VCaP (cell line): Measurements from ENCODE around the gene IQCM.

Experiments
- H3K27ac ChIP-seq: fragments of 450-650 bp; 2 replicates; pipeline ENCODE4 v1.5.1; 2017
- TF ChIP-seq, protein P1 (sequence below): fragments of 450-650 bp; conservative IDR thresholded peaks from 2 replicates; pipeline ENCODE4 v1.5.1; 2017; ENCODE audit warnings: mild to moderate bottlenecking, moderate library complexity

IQCM gene

DNA sequence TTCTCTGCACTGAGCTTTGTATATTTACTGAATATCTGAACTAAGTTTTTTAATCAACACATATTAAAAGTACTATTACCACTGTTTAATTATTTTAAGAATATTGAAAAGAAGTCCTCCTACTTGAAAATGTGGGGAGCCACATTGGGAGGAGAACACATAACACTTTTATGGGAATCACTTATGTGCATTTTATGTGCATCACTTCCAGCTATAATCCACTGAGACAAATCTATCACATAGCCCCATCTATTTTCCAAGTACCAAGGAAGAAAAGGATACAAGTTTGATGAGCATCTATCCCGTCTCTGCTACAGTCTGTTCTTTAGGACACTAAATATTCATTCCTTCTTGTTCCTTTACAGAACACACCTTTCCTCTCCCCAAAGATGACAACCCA, 87.2 kb downstream of the IQCM start:
- TF ChIP-seq, protein P1, sequence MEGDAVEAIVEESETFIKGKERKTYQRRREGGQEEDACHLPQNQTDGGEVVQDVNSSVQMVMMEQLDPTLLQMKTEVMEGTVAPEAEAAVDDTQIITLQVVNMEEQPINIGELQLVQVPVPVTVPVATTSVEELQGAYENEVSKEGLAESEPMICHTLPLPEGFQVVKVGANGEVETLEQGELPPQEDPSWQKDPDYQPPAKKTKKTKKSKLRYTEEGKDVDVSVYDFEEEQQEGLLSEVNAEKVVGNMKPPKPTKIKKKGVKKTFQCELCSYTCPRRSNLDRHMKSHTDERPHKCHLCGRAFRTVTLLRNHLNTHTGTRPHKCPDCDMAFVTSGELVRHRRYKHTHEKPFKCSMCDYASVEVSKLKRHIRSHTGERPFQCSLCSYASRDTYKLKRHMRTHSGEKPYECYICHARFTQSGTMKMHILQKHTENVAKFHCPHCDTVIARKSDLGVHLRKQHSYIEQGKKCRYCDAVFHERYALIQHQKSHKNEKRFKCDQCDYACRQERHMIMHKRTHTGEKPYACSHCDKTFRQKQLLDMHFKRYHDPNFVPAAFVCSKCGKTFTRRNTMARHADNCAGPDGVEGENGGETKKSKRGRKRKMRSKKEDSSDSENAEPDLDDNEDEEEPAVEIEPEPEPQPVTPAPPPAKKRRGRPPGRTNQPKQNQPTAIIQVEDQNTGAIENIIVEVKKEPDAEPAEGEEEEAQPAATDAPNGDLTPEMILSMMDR, result no peak
- no peak overlapping the region for H3K27ac ChIP-seq

DNA sequence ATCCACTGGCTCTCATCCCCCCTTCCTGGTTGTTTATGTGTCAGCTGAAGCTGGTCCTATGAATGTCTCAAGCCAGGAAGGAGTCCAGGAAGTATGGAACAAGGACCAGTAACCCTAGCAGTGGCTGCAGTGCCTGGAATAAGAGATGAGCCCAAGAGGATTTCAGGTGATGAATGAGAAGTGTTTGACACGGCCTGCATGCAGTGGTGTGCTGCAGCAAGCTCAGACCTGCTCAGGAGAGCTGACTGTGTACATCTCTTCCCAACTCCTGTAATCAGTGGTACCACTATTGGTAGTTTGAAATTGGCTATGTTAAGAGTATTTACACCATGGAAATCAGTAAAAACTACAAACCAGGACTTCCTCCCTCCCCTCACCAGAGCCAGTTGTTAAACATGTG, 88.0 kb downstream of the IQCM start:
- H3K27ac ChIP-seq, result no peak overlapping the region
- TF ChIP-seq, protein P1, result no peak

- no peak overlapping the region for H3K27ac ChIP-seq
- TF ChIP-seq, protein P1, result no peak
Measured at GRCh38 chr4:149723065-149723464, 92.6 kb downstream of the IQCM start.

GRCh38 chr4:149719806-149720205, 95.8 kb downstream of the IQCM start:
- TF ChIP-seq, protein P1, result no peak
- no peak overlapping the region for H3K27ac ChIP-seq

GRCh38 chr4:149719357-149719756, 96.3 kb downstream of the IQCM start:
- TF ChIP-seq, protein P1, result no peak
- no peak overlapping the region for H3K27ac ChIP-seq

DNA sequence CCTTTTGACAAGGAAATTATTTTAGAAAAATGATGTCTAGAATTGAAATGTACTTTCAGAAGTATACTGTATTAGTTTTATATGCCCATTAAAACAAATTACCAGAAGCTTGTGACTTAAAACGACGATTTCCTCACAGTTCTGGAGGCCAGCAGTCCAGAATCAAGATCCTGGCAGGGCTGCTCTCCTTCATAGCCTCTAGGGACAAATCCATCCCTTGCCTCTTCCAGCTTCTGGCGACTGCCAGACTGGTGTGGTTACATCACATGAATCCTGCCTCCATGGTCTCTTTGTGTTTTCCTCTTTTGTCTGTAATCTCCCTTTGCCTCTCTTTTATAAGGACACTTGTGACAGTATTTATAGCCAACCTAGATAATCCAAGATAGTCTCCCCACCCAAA, 97.1 kb downstream of the IQCM start:
- no peak overlapping the region for H3K27ac ChIP-seq
- TF ChIP-seq, protein P1, result no peak

GRCh38 chr4:149716728-149717127, 98.9 kb downstream of the IQCM start:
- TF ChIP-seq, protein P1, result no peak
- peak overlapping the region; percentile 67 for H3K27ac ChIP-seq
